Gastrocnemius medialis (tissue), 4 donors: ENCODE data around the gene BPIFB1. TPM values are rescaled to one million over a fixed set of nuclear protein-coding genes. Genes with fewer than 3 reads are reported as not detected.

ENCODE experiments used
- ATAC-seq, 2 donors: fragments of 150-250 bp; one replicate each; pipeline ENCODE4 v1.9.1; 2016
- DNase-seq, 2 donors: peaks; one replicate each; pipeline ENCODE4 v3.0.0-alpha.2; 2019
- H3K27ac ChIP-seq, 4 donors: fragments of 200-600 bp; sonication (generic); 1 replicate in 1 of 4; 2 replicates in 3 of 4; pipeline ENCODE4 v1.5.1; 2016 to 2018; ENCODE audit warnings: mild to moderate bottlenecking in 2 of 4, moderate library complexity in 1 of 4
- H3K27me3 ChIP-seq, 3 donors: fragments of 200-600 bp; sonication (generic) in 2 of 3; 1 replicate in 1 of 3; 2 replicates in 2 of 3; pipeline versions ENCODE4 v1.5.1 to v1.6.0; 2016 to 2019; ENCODE audit warnings: mild to moderate bottlenecking in 1 of 3, moderate library complexity in 1 of 3
- H3K36me3 ChIP-seq, 2 donors: fragments of 200-600 bp; sonication (generic) in 1 of 2; one replicate each; pipeline ENCODE4 v1.5.1; 2017 to 2018
- H3K4me1 ChIP-seq, 2 donors: fragments of 200-600 bp; sonication (generic) in 1 of 2; one replicate each; pipeline ENCODE4 v1.5.1; 2016 to 2017; ENCODE audit warnings: mild to moderate bottlenecking in 2 of 2
- H3K4me3 ChIP-seq, 4 donors: fragments of 200-600 bp; sonication (generic) in 3 of 4; 1 replicate in 1 of 4; 2 replicates in 3 of 4; pipeline ENCODE4 v1.5.1; 2016 to 2019; ENCODE audit warnings: mild to moderate bottlenecking in 2 of 4
- H3K9me3 ChIP-seq, 3 donors: fragments of 200-600 bp; sonication (generic) in 2 of 3; 1 replicate in 1 of 3; 2 replicates in 2 of 3; pipeline ENCODE4 v1.5.1; 2016 to 2019
- POLR2A ChIP-seq, 2 donors: fragments of 450-650 bp; IDR thresholded peaks; one replicate each; pipeline ENCODE4 v1.6.1; 2017; ENCODE audit warnings: antibody characterized with exemption in 2 of 2, mild to moderate bottlenecking in 2 of 2, moderate library complexity in 2 of 2
- in situ Hi-C, 4 donors: fragments of 200-750 bp; cut with MboI; loops; one replicate each; pipeline versions ENCODE4 v1.15.0 to v1.8.0; 2017; ENCODE audit warnings: low sequenced_read_pairs in 4 of 4
- intact Hi-C: fragments of 100-400 bp; cut with DNase I; formaldehyde crosslinking; loops from one replicate; pipeline ENCODE4 v1.15.1; 2023; ENCODE audit warnings: low total_unique reads
- total RNA-seq, 4 donors: library from RNA; depleted of rRNA; stranded (reverse); fragments of >200 nt; gene quantifications; one replicate each; pipeline versions ENCODE4 v1.1.0 to v1.2.3, GENCODE V29; 2016
- TF ChIP-seq, protein P1 (sequence below), 5 experiments: fragments of 450-650 bp in 3 of 5; fragments of 200-600 bp in 2 of 5; sonication (generic) in 2 of 5; IDR thresholded peaks in 4 of 5; conservative IDR thresholded peaks in 1 of 5; 1 replicate in 4 of 5; 2 replicates in 1 of 5; pipeline ENCODE4 v1.5.1; 2016 to 2019; ENCODE audit warnings: antibody characterized with exemption in 5 of 5, mild to moderate bottlenecking in 3 of 5, moderate library complexity in 3 of 5

The BPIFB1 gene
- total RNA-seq, 4 donors from 2014 or later, result not detected

DNA sequence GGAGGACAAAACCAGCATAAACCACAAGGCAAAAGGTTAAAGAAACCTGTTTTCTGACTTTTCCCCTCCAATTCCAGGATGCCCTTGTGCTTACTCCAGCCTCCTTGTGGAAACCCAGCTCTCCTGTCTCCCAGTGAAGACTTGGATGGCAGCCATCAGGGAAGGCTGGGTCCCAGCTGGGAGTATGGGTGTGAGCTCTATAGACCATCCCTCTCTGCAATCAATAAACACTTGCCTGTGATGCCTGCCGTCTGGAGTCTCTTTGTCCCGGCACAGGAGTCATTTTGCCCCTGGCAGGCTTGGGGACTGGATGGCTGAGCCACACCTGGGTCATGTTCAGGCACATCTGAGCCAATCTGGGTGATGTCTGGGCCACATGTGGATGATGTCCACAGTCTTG is 26.6 kb downstream of the BPIFB1 start:
- H3K9me3 ChIP-seq, result no peaks in the 10 kb centered on the region
- H3K4me3 ChIP-seq, result no peak overlapping the region
- DNase-seq (no peak), ATAC-seq (no peak)
- H3K4me1 ChIP-seq, result no peaks in the 10 kb centered on the region
- in situ Hi-C loops, result loop anchor here in 1 of 4 donors (25.0 kb wide), 1 partner anchor 97 kb away; the partner anchor contains the start of gene BPIFA3
- H3K36me3 ChIP-seq, result no peaks in the 10 kb centered on the region
- no peak overlapping the region for H3K27ac ChIP-seq
- no peak for TF ChIP-seq POLR2A (IDR thresholded peaks at IDR 0.05)
- TF ChIP-seq, protein P1, sequence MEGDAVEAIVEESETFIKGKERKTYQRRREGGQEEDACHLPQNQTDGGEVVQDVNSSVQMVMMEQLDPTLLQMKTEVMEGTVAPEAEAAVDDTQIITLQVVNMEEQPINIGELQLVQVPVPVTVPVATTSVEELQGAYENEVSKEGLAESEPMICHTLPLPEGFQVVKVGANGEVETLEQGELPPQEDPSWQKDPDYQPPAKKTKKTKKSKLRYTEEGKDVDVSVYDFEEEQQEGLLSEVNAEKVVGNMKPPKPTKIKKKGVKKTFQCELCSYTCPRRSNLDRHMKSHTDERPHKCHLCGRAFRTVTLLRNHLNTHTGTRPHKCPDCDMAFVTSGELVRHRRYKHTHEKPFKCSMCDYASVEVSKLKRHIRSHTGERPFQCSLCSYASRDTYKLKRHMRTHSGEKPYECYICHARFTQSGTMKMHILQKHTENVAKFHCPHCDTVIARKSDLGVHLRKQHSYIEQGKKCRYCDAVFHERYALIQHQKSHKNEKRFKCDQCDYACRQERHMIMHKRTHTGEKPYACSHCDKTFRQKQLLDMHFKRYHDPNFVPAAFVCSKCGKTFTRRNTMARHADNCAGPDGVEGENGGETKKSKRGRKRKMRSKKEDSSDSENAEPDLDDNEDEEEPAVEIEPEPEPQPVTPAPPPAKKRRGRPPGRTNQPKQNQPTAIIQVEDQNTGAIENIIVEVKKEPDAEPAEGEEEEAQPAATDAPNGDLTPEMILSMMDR (IDR thresholded peaks at IDR 0.05 in 4 of 5, conservative IDR thresholded peaks at IDR 0.05 in 1 of 5), result no peak
- no peaks in the 10 kb centered on the region for H3K27me3 ChIP-seq
- intact Hi-C loops, result no loop called here

DNA sequence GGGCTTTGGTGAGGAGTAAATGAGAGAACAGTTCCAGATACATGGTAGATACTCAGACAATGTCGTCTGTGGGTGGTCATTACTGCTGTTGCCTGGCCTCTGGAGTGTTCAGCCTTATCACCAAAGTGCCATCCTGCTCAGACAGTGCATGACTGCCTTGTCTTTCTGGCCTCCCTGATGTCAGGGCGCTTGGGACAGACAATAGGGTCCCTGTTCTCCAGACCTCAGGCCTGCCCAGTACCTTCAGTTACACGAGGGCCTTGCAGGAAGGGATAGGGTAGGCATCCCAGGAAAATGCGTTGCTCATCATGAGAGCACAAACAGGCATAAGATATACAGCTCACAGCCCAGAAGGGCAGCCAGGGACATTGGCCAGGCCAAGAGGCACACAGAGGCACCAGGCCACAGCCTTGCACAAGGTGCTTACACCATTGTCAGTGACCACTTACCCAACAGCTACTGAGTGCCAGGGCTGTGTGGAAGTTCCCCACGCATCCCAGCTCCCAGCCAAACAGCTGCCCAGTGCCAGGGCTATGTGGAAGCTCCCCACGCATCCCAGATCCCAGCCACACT is 27.4 kb downstream of the BPIFB1 start:
- no peak overlapping the region for H3K4me3 ChIP-seq
- in situ Hi-C loops, result loop anchor here in 1 of 4 donors (25.0 kb wide), 1 partner anchor 98 kb away; the partner anchor contains the start of gene BPIFA3
- no peak for ATAC-seq

DNA sequence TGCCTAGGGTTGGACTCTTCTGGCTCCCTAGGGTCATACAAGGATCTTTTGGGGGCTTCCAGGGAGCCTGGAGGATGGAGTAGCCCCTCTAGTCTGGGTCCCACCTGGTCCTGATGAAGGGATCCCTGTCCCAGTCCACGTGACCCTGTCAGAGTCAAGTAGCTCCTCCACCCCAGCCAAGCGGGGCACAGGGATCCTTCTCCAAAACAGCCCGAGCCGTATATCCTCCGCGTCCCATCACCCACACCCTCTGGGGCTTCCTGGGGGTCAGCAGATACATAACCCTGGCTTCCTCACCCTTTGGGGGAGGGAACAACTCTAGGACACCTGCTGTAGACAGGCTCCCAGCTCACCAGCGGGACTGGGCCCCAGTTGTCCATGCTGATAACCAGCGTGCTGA is 28.0 kb downstream of the BPIFB1 start:
- TF ChIP-seq, protein P1 (IDR thresholded peaks at IDR 0.05 in 4 of 5, conservative IDR thresholded peaks at IDR 0.05 in 1 of 5), result no peak
- TF ChIP-seq POLR2A (IDR thresholded peaks at IDR 0.05), result no peak
- DNase-seq (no peak), ATAC-seq (no peak)
- no peak overlapping the region for H3K27ac ChIP-seq
- no peaks in the 10 kb centered on the region for H3K36me3 ChIP-seq
- in situ Hi-C loops, result loop anchor here in 1 of 4 donors (25.0 kb wide), 1 partner anchor 99 kb away; the partner anchor contains the start of gene BPIFA3
- H3K4me3 ChIP-seq, result no peak overlapping the region
- H3K9me3 ChIP-seq, result no peaks in the 10 kb centered on the region
- intact Hi-C loops, result no loop called here
- no peaks in the 10 kb centered on the region for H3K27me3 ChIP-seq
- no peaks in the 10 kb centered on the region for H3K4me1 ChIP-seq

More for the DNA sequence above, 27.4 kb downstream of the BPIFB1 start:
- DNase-seq, result no peak
- intact Hi-C loops, result no loop called here
- H3K4me1 ChIP-seq, result no peaks in the 10 kb centered on the region
- H3K27ac ChIP-seq, result no peak overlapping the region
- no peaks in the 10 kb centered on the region for H3K27me3 ChIP-seq
- H3K36me3 ChIP-seq, result no peaks in the 10 kb centered on the region
- H3K9me3 ChIP-seq, result no peaks in the 10 kb centered on the region
- no peak for TF ChIP-seq POLR2A (IDR thresholded peaks at IDR 0.05)
- TF ChIP-seq, protein P1 (IDR thresholded peaks at IDR 0.05 in 4 of 5, conservative IDR thresholded peaks at IDR 0.05 in 1 of 5), result no peak

DNA sequence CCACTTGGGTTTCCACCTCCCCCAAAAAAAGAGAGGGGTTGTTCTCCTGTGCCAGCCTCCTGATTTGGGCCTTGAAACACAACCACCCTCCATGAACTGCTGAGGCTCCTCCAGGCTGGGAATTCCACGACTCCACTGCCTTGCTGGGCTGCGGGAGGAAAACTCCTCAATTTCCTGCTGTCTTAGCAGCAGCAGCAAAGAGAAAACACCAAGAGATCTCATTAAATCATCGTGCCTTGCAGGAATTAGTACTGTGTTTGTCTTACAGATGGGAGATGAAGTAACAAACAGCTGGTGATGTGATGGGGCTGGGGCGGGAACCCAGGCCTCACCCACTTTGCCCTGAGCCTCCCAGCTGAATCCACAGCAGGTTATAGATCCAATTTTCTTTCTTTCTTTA is 29.0 kb downstream of the BPIFB1 start:
- DNase-seq (no peak), ATAC-seq (no peak)
- H3K9me3 ChIP-seq, result no peaks in the 10 kb centered on the region
- no peaks in the 10 kb centered on the region for H3K4me1 ChIP-seq
- intact Hi-C loops, result no loop called here
- no peaks in the 10 kb centered on the region for H3K27me3 ChIP-seq
- H3K27ac ChIP-seq, result no peak overlapping the region
- no peaks in the 10 kb centered on the region for H3K36me3 ChIP-seq
- no peak overlapping the region for H3K4me3 ChIP-seq
- in situ Hi-C loops, result loop anchor here in 1 of 4 donors (25.0 kb wide), 1 partner anchor 100 kb away; the partner anchor contains the start of gene BPIFA3
- TF ChIP-seq, protein P1 (IDR thresholded peaks at IDR 0.05 in 4 of 5, conservative IDR thresholded peaks at IDR 0.05 in 1 of 5), result no peak
- TF ChIP-seq POLR2A (IDR thresholded peaks at IDR 0.05), result no peak
